ENCODE data around the gene DYNLT1.

DNA sequence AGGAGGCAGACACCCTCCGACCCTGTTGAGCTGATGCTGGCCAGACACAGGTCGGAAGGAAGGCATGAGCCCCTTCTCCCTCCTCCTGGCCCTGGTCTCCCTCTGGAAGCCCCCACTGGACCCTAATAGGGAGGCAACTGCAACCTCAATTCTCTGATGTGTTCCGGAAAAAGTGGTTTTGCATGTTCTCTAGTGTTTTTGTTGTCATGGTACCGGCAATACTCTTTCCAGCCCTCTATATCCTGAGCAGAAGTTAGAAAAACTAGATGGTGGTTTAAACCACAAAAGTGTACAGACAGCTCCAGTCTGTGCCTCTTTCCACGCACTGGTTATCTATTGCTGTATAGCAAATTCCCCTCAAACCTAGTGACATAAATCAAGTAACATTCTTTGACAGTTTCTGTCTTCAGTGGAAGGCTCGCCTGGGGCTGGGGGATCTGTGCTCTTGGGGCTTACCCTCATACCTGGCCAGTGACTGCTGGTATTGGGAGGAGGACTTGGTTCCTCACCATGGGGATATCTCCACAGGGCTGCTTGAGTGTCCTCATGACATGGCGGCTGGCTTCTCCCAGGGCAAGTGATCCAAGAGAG is 42.3 kb upstream of the DYNLT1 start:
- TF ChIP-seq, protein P1, sequence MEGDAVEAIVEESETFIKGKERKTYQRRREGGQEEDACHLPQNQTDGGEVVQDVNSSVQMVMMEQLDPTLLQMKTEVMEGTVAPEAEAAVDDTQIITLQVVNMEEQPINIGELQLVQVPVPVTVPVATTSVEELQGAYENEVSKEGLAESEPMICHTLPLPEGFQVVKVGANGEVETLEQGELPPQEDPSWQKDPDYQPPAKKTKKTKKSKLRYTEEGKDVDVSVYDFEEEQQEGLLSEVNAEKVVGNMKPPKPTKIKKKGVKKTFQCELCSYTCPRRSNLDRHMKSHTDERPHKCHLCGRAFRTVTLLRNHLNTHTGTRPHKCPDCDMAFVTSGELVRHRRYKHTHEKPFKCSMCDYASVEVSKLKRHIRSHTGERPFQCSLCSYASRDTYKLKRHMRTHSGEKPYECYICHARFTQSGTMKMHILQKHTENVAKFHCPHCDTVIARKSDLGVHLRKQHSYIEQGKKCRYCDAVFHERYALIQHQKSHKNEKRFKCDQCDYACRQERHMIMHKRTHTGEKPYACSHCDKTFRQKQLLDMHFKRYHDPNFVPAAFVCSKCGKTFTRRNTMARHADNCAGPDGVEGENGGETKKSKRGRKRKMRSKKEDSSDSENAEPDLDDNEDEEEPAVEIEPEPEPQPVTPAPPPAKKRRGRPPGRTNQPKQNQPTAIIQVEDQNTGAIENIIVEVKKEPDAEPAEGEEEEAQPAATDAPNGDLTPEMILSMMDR (IDR thresholded peaks at IDR 0.05) = no peak
- TF ChIP-seq POLR2A (IDR thresholded peaks at IDR 0.05) = peak in 1 of 2 donors; percentile 13

All from Peyer's patch (tissue), 4 donors.